Stimulated activated naive B cell treated with anti-CD40 and anti-IgM and Interleukin-4, amounts not matched to agents 10 μg/mL and 1 μg/mL and 100 μg/mL, for 72 hours (primary cell): ENCODE data around the gene LANCL3.

ENCODE experiments used
- ATAC-seq, 2 donors: fragments of 150-1000 bp; cut with Tn5 transposase; replicated peaks; 2 replicates each; pipeline ENCODE4 v1.10.0; 2021; ENCODE audit warnings: moderate library complexity in 1 of 2
- DNase-seq: peaks from one replicate; pipeline ENCODE4 v3.0.0; 2021
- H3K27ac Mint-ChIP-seq: one replicate; pipeline ENCODE4 v1.8.0; 2022; ENCODE audit warnings: mild to moderate bottlenecking, mixed read lengths
- H3K27me3 Mint-ChIP-seq, 2 donors: one replicate each; pipeline ENCODE4 v1.8.0; 2022; ENCODE audit warnings: mixed read lengths in 2 of 2
- H3K36me3 Mint-ChIP-seq, 2 donors: one replicate each; pipeline ENCODE4 v1.8.0; 2022; ENCODE audit warnings: mixed read lengths in 2 of 2, mild to moderate bottlenecking in 1 of 2
- H3K4me1 Mint-ChIP-seq, 2 donors: one replicate each; pipeline ENCODE4 v1.8.0; 2022; ENCODE audit warnings: mixed read lengths in 2 of 2, mild to moderate bottlenecking in 1 of 2
- H3K4me3 Mint-ChIP-seq, 2 donors: one replicate each; pipeline ENCODE4 v1.8.0; 2022; ENCODE audit warnings: mild to moderate bottlenecking in 2 of 2, mixed read lengths in 2 of 2, moderate library complexity in 1 of 2
- H3K9me3 Mint-ChIP-seq, 2 donors: one replicate each; pipeline ENCODE4 v1.8.0; 2022; ENCODE audit warnings: mixed read lengths in 2 of 2, mild to moderate bottlenecking in 1 of 2

Gene LANCL3

GRCh38 chrX:37679888-37680287 is 108.4 kb downstream of the LANCL3 start:
- ATAC-seq (no peak), DNase-seq (no peak)
- no peaks in the 10 kb centered on the region for H3K4me1 Mint-ChIP-seq
- H3K27me3 Mint-ChIP-seq: peaks cover 0 to 4% of the 10 kb centered on the region in 2 donors
- no peak overlapping the region for H3K4me3 Mint-ChIP-seq
- H3K36me3 Mint-ChIP-seq: no peaks in the 10 kb centered on the region
- H3K9me3 Mint-ChIP-seq: no peaks in the 10 kb centered on the region
- H3K27ac Mint-ChIP-seq: no peak overlapping the region

DNA sequence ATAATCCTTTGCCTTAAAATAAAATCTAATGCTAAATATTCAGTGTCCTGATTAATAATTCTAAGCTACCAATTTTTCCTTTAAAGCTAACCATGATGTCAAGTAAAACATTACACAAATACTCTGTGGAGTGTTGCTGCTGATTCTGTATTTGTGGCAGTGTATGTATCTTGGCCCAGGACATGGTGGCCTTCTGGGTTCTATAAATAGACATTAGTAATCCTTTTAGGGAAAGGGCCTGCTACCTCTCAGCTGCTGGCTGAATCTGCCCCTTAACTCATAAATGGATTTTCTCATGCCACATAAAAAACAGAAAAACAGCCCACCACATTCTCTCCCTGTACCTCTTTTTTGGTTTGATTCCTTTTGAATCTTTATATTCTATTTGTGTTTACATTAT is 113.0 kb downstream of the LANCL3 start:
- Mint-ChIP-seq H3K27ac (no peak overlapping the region), H3K27me3 (peaks cover 0 to 7% of the 10 kb centered on the region in 2 donors), H3K36me3 (no peaks in the 10 kb centered on the region), H3K4me3 (no peak overlapping the region), H3K4me1 (peaks cover 0 to 3% of the 10 kb centered on the region in 2 donors), H3K9me3 (no peaks in the 10 kb centered on the region)
- DNase-seq: no peak
- ATAC-seq: no peak

DNA sequence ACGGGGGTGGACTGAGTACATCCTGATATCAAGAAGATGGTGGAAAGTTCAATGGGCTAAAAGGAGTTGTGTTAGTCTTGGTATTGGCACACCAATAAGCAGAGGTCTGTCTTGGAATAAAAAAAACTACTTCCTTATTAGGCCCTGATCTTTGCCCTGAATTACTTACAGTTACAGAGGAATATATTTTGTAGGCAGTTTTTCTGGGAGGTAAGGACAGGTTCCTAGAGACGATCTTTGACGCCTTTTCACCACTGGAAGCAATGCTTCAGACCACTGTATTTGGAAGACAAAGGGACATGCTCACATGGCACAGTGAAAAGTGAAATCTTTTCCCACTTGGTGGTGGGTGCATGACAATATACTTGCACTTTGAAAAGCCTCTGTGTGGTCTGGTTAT is 113.5 kb downstream of the LANCL3 start:
- peak overlapping the region in 1 of 2 donors; percentile 56 for H3K4me3 Mint-ChIP-seq
- H3K36me3 Mint-ChIP-seq: no peaks in the 10 kb centered on the region
- no peak overlapping the region for H3K27ac Mint-ChIP-seq
- peaks cover 0 to 3% of the 10 kb centered on the region in 2 donors for H3K4me1 Mint-ChIP-seq
- DNase-seq (no peak), ATAC-seq (no peak)
- H3K9me3 Mint-ChIP-seq: no peaks in the 10 kb centered on the region
- peaks cover 0 to 7% of the 10 kb centered on the region in 2 donors for H3K27me3 Mint-ChIP-seq

- Mint-ChIP-seq H3K27ac (peak within 1 kb of the TSS; percentile 59), H3K27me3 (peaks cover 0 to 7% of the 10 kb centered on the region in 2 donors), H3K9me3 (no peaks in the 10 kb centered on the region), H3K4me1 (peaks cover 0 to 3% of the 10 kb centered on the region in 2 donors), H3K4me3 (peak within 1 kb of the TSS; percentile 78 to 81), H3K36me3 (no peaks in the 10 kb centered on the region)
- DNase-seq: peak; percentile 39
- ATAC-seq: peak; percentile 87 to 89
Measured at GRCh38 chrX:37685381-37686359, 114.2 kb downstream of the LANCL3 start, which contains the start of gene XK. TSS of gene XK (plus strand) at chrX:37685791. CDS start at chrX:37685962, 171 bp downstream.

GRCh38 chrX:37686369-37686995 is 115.0 kb downstream of the LANCL3 start:
- Mint-ChIP-seq H3K4me3 (peak overlapping the region; percentile 78 to 81), H3K27me3 (peaks cover 0 to 7% of the 10 kb centered on the region in 2 donors), H3K27ac (peak overlapping the region; percentile 59), H3K9me3 (no peaks in the 10 kb centered on the region), H3K4me1 (peaks cover 0 to 3% of the 10 kb centered on the region in 2 donors), H3K36me3 (no peaks in the 10 kb centered on the region)
- DNase-seq (no peak), ATAC-seq (no peak)

DNA sequence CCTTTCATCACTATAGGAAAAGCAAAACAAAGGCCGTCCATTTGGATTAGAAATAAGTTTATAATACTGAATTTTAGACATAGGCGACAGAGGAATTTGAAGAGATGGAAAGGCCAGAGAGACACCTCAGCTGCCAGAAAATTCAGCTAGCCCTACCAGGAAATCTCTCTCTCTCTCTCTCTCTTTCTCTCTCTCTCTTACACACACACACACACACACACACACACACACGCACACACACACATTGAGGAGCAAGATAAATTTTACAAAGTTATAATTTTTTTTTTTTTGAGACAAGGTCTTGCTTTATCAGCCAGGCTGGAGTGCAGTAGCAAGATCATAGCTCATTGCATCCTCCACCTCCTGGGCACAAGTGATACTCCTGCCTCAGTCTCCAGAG is 115.5 kb downstream of the LANCL3 start:
- no peaks in the 10 kb centered on the region for H3K9me3 Mint-ChIP-seq
- DNase-seq: no peak
- H3K27me3 Mint-ChIP-seq: peaks cover 0 to 7% of the 10 kb centered on the region in 2 donors
- H3K4me1 Mint-ChIP-seq: peaks cover 0 to 3% of the 10 kb centered on the region in 2 donors
- H3K4me3 Mint-ChIP-seq: no peak overlapping the region
- H3K27ac Mint-ChIP-seq: no peak overlapping the region
- no peak for ATAC-seq
- H3K36me3 Mint-ChIP-seq: no peaks in the 10 kb centered on the region

- H3K4me3 Mint-ChIP-seq: no peak overlapping the region
- H3K4me1 Mint-ChIP-seq: peaks cover 0 to 3% of the 10 kb centered on the region in 2 donors
- peaks cover 0 to 11% of the 10 kb centered on the region in 2 donors for H3K27me3 Mint-ChIP-seq
- H3K36me3 Mint-ChIP-seq: no peaks in the 10 kb centered on the region
- no peak for DNase-seq
- no peaks in the 10 kb centered on the region for H3K9me3 Mint-ChIP-seq
- no peak for ATAC-seq
- no peak overlapping the region for H3K27ac Mint-ChIP-seq
Measured at GRCh38 chrX:37690119-37690518, 118.7 kb downstream of the LANCL3 start.

- Mint-ChIP-seq H3K36me3 (no peaks in the 10 kb centered on the region), H3K4me3 (no peak overlapping the region), H3K4me1 (no peaks in the 10 kb centered on the region), H3K9me3 (no peaks in the 10 kb centered on the region), H3K27me3 (peaks cover 0 to 7% of the 10 kb centered on the region in 2 donors), H3K27ac (no peak overlapping the region)
- DNase-seq (no peak), ATAC-seq (no peak)
Measured at GRCh38 chrX:37692918-37693317, 121.5 kb downstream of the LANCL3 start.

DNA sequence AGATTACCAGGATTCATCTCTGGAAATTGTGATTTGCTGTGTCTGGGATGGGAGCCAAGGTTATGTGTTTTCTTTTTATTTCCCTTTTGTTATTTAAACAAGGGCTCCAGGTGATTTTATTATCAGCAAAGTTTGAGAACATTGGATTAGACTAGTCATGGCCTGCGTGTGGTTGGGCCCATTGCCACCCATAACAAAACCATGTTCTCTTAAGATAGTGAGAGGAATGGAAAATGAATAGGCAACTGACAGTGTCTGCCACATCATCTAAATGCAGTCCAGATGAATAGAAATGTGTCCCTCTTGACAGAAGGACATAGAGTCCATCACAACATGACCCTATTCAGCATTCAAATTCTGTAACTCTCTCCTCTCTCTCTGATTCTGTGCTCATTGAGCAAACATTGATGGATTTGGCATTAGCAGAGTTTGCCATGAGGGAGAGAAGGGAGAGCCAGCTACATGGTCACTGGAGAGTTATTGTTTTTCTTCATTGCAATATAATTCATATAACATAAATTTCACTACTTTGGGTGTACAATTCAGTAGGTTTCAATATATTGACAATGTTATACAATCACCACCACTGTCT is 125.8 kb downstream of the LANCL3 start:
- H3K4me3 Mint-ChIP-seq: no peak overlapping the region
- DNase-seq (no peak), ATAC-seq (no peak)
- H3K27ac Mint-ChIP-seq: no peak overlapping the region
- no peaks in the 10 kb centered on the region for H3K4me1 Mint-ChIP-seq
- H3K27me3 Mint-ChIP-seq: peaks cover 0 to 26% of the 10 kb centered on the region in 2 donors
- H3K9me3 Mint-ChIP-seq: no peaks in the 10 kb centered on the region
- no peaks in the 10 kb centered on the region for H3K36me3 Mint-ChIP-seq

GRCh38 chrX:37701588-37701987 is 130.1 kb downstream of the LANCL3 start:
- no peaks in the 10 kb centered on the region for H3K4me1 Mint-ChIP-seq
- H3K4me3 Mint-ChIP-seq: no peak overlapping the region
- no peak overlapping the region for H3K27ac Mint-ChIP-seq
- H3K36me3 Mint-ChIP-seq: no peaks in the 10 kb centered on the region
- H3K27me3 Mint-ChIP-seq: peaks cover 0 to 22% of the 10 kb centered on the region in 2 donors
- no peak for ATAC-seq
- DNase-seq: no peak
- H3K9me3 Mint-ChIP-seq: no peaks in the 10 kb centered on the region

GRCh38 chrX:37711991-37712390 is 140.5 kb downstream of the LANCL3 start:
- Mint-ChIP-seq H3K27me3 (peaks cover 0 to 39% of the 10 kb centered on the region in 2 donors), H3K9me3 (no peaks in the 10 kb centered on the region), H3K27ac (no peak overlapping the region)

GRCh38 chrX:37712458-37712857 is 141.0 kb downstream of the LANCL3 start:
- peaks cover 0 to 9% of the 10 kb centered on the region in 2 donors for H3K4me1 Mint-ChIP-seq
- no peaks in the 10 kb centered on the region for H3K9me3 Mint-ChIP-seq
- no peak overlapping the region for H3K4me3 Mint-ChIP-seq
- no peaks in the 10 kb centered on the region for H3K36me3 Mint-ChIP-seq
- peak in 1 of 2 donors; percentile 61 for ATAC-seq
- H3K27me3 Mint-ChIP-seq: peaks cover 0 to 41% of the 10 kb centered on the region in 2 donors
- H3K27ac Mint-ChIP-seq: no peak overlapping the region
- DNase-seq: no peak

More at GRCh38 chrX:37711991-37712390, 140.5 kb downstream of the LANCL3 start:
- Mint-ChIP-seq H3K4me3 (no peak overlapping the region), H3K4me1 (peaks cover 0 to 9% of the 10 kb centered on the region in 2 donors), H3K36me3 (no peaks in the 10 kb centered on the region)
- ATAC-seq: no peak
- no peak for DNase-seq

DNA sequence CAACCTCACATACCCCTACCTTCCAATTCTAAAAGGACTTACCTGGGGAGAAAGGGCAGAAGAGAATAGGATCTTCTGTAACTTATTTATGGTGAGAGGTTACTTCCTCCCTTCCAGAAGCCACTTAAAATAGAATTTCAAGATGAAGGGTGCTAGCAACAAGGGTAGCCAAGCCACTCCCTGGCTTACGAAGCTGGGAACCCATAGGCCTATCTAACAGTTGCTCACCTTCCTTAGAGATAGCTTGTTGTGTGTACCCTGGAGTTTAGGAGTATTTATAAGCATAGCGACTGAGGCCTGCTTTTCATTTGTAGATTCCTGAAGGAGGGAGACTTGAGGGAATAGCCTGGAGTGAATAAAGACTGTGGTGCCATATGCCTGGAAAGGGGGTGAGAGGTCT is 143.0 kb downstream of the LANCL3 start:
- H3K9me3 Mint-ChIP-seq: peaks cover 4 to 6% of the 10 kb centered on the region in 2 donors
- ATAC-seq: no peak

DNA sequence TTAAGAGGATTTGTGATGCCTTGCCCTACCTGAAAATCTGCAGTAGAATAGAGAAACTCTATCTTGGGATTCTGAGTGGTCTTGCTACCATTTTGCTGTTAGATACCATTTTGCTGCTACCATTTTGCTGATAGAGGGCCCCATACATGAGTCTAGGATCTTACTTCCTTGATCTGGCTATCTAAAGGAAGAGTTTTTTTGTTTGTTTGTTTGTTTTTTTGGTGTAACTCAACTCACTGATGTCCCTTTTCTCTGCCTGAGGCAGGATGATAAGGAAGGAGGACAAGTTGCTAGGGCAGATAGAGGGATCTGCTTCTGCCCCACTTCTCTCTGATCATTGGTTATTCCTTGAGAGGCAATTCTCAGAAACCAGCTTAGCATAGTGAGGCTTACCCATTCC is 145.1 kb downstream of the LANCL3 start:
- no peak overlapping the region for H3K4me3 Mint-ChIP-seq
- H3K36me3 Mint-ChIP-seq: no peaks in the 10 kb centered on the region
- DNase-seq (no peak), ATAC-seq (no peak)
- H3K27me3 Mint-ChIP-seq: peaks cover 0 to 33% of the 10 kb centered on the region in 2 donors
- no peak overlapping the region for H3K27ac Mint-ChIP-seq
- peaks cover 0 to 9% of the 10 kb centered on the region in 2 donors for H3K4me1 Mint-ChIP-seq
- H3K9me3 Mint-ChIP-seq: peaks cover 4 to 6% of the 10 kb centered on the region in 2 donors

More for the DNA sequence above, 143.0 kb downstream of the LANCL3 start:
- H3K27ac Mint-ChIP-seq: no peak overlapping the region
- peaks cover 0 to 9% of the 10 kb centered on the region in 2 donors for H3K4me1 Mint-ChIP-seq
- H3K36me3 Mint-ChIP-seq: no peaks in the 10 kb centered on the region
- no peak overlapping the region for H3K4me3 Mint-ChIP-seq
- H3K27me3 Mint-ChIP-seq: peaks cover 0 to 41% of the 10 kb centered on the region in 2 donors
- no peak for DNase-seq
